GM12872 (cell line): Measurements from ENCODE around the gene RREB1.

Experiments used
- CTCF ChIP-seq: IDR thresholded peaks from 3 replicates; pipeline ENCODE4 v1.5.1; 2011; ENCODE audit warnings: low read depth, mild to moderate bottlenecking, low read length, moderate library complexity; ENCODE audit not compliant: insufficient read depth

The RREB1 gene

DNA sequence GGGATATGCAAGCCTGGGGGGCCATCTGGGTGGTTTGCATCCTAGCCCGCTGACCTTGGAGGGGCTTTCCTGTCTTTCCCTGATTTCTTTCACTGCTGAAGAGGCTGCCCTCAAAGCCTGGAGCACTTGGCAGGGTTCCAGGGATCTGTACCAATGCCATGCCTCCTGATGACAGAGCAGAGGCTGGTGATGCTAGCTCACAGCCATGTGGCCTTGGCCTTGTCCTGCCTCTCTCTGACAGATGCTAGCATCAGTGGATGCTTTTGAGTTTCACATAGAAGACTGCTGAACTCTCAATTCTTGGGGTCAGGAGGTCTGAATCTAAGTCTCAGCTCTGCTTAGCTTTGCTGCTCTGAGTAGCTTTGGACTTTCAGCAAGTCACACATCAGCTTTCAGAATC, 21.9 kb upstream of the RREB1 start:
- TF ChIP-seq CTCF = no peak

- TF ChIP-seq CTCF = peak; percentile 47
Measured at GRCh38 chr6:7086488-7086887, 21.3 kb upstream of the RREB1 start.

DNA sequence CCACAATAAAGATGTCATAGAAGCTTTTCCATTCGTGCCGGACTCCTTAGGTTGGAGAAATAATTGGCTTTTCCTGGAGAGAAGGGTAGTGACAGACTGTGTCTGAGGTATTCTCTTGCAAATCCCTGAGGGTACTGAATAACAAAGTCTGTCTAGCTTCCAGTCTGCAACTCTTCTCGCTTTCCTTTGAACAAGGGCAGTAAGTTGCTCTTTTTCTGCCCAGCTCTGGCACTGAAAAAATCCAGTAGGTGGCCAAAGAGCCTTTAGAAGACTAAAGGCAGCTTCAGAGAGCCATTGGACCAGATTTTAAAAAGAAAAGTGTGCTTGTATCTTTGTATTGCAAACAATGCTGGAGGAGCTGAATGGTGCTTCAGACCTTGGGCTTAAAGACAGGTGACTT, 20.7 kb upstream of the RREB1 start:
- TF ChIP-seq CTCF = peak; percentile 29; the same call in 1 of the 3 replicates

- no peak for TF ChIP-seq CTCF
Measured at GRCh38 chr6:7087491-7087979, 20.2 kb upstream of the RREB1 start.

DNA sequence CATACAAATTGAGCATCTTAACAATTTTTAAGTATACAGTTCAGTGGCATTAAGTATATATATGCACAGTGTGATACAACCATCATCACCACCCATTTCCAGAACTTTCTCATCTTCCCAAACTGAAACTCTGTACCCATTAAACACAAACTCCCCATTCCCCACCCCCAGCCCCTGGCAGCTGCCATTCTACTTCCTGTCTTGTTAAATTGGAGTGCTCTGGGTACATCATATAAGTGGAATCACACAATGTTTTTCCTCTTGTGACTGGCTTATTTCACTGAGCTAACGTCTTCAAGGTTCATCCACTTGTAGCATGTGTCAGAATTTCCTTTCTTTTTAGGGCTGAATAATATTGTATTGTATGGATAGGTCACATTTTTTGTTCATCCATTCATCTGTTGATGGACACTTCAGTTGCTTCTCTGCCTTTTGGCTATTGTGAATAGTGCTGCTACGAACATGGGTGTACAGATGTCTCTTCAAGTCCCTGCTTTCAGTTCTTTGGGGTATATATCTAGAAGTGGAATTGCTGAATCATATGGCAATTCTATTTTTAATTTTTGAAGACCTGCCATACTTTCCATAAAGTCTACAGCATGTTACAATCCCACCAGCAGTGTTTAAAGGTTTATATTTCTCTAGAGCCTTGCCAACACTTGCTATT, 19.6 kb upstream of the RREB1 start:
- TF ChIP-seq CTCF = no peak

DNA sequence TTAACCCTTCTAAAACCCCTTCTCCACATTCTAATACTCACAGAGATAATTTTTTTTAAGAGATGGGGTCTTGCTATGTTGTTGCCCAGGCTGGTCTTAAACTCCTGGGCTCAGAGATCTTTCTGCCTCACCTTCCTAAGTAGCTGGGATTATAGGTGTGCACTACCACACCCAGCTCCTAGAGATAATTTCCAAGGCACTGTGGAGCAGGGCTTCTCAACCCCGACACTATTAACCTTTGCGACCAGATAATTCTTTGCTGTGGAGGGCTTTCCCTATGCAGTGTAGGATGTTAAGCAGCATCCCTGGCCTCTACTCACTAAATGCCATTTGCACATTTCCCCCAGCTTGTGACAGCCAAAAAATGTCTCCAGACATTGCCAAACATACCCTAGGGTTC, 8.8 kb upstream of the RREB1 start:
- no peak for TF ChIP-seq CTCF

- TF ChIP-seq CTCF = no peak
Measured at GRCh38 chr6:7100072-7100752, 7.5 kb upstream of the RREB1 start.
